Omental fat pad (tissue), 4 donors: ENCODE results near the gene TPRG1. TPM values are rescaled to one million over a fixed set of nuclear protein-coding genes. Genes with fewer than 3 reads are reported as not detected.

Experiments
- ATAC-seq: fragments of 150-250 bp; one replicate; pipeline ENCODE4 v1.9.1; 2016; ENCODE audit warnings: mild to moderate bottlenecking, moderate library complexity; ENCODE audit not compliant: low FRiP score
- DNase-seq: peaks from one replicate; pipeline ENCODE4 v3.0.0-alpha.2; 2019; ENCODE audit warnings: low spot score
- CTCF ChIP-seq, 3 donors: fragments of 450-650 bp; IDR thresholded peaks; one replicate each; pipeline ENCODE4 v1.5.1; 2016 to 2017; ENCODE audit warnings: antibody characterized with exemption in 3 of 3, mild to moderate bottlenecking in 3 of 3, moderate library complexity in 2 of 3
- total RNA-seq, 4 donors: library from RNA; depleted of rRNA; stranded (reverse); fragments of >200 nt; gene quantifications; one replicate each; pipeline ENCODE4 v1.1.0, GENCODE V29; 2016

TPRG1 gene
- total RNA-seq, 4 donors from 2014 or later = 7.1 to 18.3 (median 13.8) TPM

GRCh38 chr3:189133768-189134167, 38.0 kb upstream of the TPRG1 start:
- TF ChIP-seq CTCF (IDR thresholded peaks at IDR 0.05) = no peak
- DNase-seq (no peak), ATAC-seq (no peak)

- DNase-seq = no peak
- no peak for ATAC-seq
- TF ChIP-seq CTCF (IDR thresholded peaks at IDR 0.05) = no peak
These were observed 34.4 kb upstream of the TPRG1 start for GRCh38 chr3:189137416-189137815.

GRCh38 chr3:189138901-189139610, 32.7 kb upstream of the TPRG1 start:
- DNase-seq (no peak), ATAC-seq (no peak)
- TF ChIP-seq CTCF (IDR thresholded peaks at IDR 0.05) = no peak

GRCh38 chr3:189139611-189139940, 32.2 kb upstream of the TPRG1 start:
- TF ChIP-seq CTCF (IDR thresholded peaks at IDR 0.05) = no peak
- DNase-seq = no peak
- no peak for ATAC-seq

- no peak for ATAC-seq
- DNase-seq = no peak
- TF ChIP-seq CTCF (IDR thresholded peaks at IDR 0.05) = no peak
These were observed 29.2 kb upstream of the TPRG1 start for GRCh38 chr3:189142527-189142926.

GRCh38 chr3:189143321-189143720, 28.4 kb upstream of the TPRG1 start:
- DNase-seq (no peak), ATAC-seq (no peak)
- no peak for TF ChIP-seq CTCF (IDR thresholded peaks at IDR 0.05)

GRCh38 chr3:189143771-189144170, 28.0 kb upstream of the TPRG1 start:
- TF ChIP-seq CTCF (IDR thresholded peaks at IDR 0.05) = no peak
- no peak for DNase-seq
- no peak for ATAC-seq
